ENCODE measurements around the gene CA11. TPM values are rescaled to one million over a fixed set of nuclear protein-coding genes. Genes with fewer than 3 reads are reported as not detected.
"Not testable (repeated sequence)": the region's sequence is repeated elsewhere in the genome, so short reads cannot be mapped to it uniquely, and the experiment has no call there.

CA11 gene
- total RNA-seq, result 12.6 TPM

DNA sequence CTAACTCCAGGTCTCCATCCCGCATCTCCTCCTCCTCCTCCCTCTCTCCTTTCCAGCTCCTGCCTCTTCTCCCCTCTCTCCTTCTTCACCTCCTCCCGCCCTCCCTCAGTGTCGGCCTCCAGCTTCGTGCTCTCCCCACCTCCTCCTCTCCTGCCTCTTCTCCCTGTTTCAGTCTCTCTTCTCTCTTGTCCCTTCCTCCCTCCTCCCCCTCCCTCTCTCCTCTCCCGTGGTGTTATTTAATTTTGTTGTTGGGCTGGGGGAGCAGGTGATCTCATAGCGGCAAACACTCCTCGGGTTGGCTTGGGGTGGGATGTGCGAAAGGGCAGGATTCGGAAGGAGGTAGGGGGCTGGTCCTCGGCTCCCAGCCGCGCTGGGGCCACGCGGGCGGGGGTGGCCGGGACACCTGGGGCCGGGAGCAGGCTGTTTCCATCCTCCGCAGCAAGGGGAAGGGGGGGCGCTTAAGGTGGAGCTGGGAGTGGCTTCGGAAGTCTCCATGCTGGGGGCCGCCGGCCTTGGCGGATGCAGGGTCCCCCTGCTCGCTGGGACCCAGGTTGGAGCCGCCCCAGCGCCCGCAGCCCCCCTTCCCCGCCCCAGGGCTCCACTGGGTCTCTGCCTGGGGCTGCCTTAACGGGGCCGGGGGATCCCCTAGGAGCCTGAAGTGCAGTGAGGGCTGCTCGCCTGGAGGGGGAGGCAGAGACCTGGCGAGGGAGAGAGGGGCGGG lies at the start of gene CA11:
Gene CA11 (minus strand): TSS at position 187 of the 721 bp plus-strand sequence. CDS start 555 bp downstream, outside the sequence.
- FAIRE-seq, result no peak
- peak; percentile 83 to 91 for DNase-seq (ENCODE audit: low spot score in 2 of 2)

DNA sequence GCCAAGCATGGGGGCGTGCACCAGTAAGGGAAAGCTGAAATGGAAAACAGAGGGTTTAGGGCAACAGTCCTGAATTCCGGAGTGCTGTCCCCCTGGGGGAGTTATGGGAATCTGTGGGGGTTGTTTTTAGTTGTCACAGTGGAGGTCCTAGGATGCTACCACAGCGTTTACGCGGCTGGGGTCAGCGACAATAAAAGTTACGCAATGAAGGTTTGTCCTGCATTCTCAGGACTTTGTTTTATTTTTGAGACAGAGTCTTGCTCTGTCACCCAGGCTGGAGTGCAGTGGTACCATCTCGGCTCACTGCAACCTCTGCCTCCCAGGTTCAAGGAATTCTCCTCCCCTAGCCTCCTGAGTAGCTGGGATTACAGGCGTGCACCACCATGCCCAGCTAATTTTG lies 47.6 kb upstream of the CA11 start:
- FAIRE-seq; DNase-seq (ENCODE audit: low spot score in 2 of 2): not testable (repeated sequence)

- FAIRE-seq, result no peak
Measured at GRCh38 chr19:48689449-48689848, 43.5 kb upstream of the CA11 start.

GRCh38 chr19:48687776-48688175 lies 41.8 kb upstream of the CA11 start:
- no peak for DNase-seq (ENCODE audit: low spot score in 2 of 2)
- FAIRE-seq, result no peak

More at GRCh38 chr19:48689449-48689848, 43.5 kb upstream of the CA11 start:
- no peak for DNase-seq (ENCODE audit: low spot score in 2 of 2)

DNA sequence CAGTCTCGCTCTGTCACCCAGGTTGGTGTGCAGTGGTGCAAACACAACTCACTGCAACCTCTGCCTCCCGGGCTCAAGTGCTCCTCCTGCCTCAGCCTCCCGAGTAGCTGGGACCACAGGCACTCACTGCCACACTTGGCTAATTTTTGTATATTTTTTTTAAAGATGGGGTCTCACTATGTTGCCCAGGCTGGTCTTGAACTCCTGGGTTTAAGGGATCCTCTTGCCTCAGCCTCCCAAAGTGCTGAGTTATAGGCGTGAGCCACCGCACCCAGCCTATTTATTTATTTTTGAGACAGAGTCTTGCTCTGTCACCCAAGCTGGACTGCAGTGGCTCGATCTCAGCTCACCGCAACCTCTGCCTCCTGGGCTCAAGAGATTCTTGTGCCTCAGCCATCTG lies 40.6 kb upstream of the CA11 start:
- not testable (repeated sequence) for FAIRE-seq

GRCh38 chr19:48686088-48686487 lies 40.1 kb upstream of the CA11 start:
- no peak for DNase-seq (ENCODE audit: low spot score in 2 of 2)
- FAIRE-seq, result no peak

More for the DNA sequence above, 40.6 kb upstream of the CA11 start:
- DNase-seq (ENCODE audit: low spot score in 2 of 2), result not testable (repeated sequence)

GRCh38 chr19:48685583-48685982 lies 39.6 kb upstream of the CA11 start:
- FAIRE-seq, result no peak
- DNase-seq (ENCODE audit: low spot score in 2 of 2), result no peak

- peak in 1 of 2 donors; percentile 69 for DNase-seq (ENCODE audit: low spot score in 2 of 2)
- FAIRE-seq, result no peak
Measured at GRCh38 chr19:48683349-48683748, 37.4 kb upstream of the CA11 start.

GRCh38 chr19:48681127-48681470 lies 35.1 kb upstream of the CA11 start:
- FAIRE-seq (no peak), DNase-seq (ENCODE audit: low spot score in 2 of 2) (no peak)

- FAIRE-seq, result no peak
- no peak for DNase-seq (ENCODE audit: low spot score in 2 of 2)
Measured at GRCh38 chr19:48680436-48681126, 34.6 kb upstream of the CA11 start.

DNA sequence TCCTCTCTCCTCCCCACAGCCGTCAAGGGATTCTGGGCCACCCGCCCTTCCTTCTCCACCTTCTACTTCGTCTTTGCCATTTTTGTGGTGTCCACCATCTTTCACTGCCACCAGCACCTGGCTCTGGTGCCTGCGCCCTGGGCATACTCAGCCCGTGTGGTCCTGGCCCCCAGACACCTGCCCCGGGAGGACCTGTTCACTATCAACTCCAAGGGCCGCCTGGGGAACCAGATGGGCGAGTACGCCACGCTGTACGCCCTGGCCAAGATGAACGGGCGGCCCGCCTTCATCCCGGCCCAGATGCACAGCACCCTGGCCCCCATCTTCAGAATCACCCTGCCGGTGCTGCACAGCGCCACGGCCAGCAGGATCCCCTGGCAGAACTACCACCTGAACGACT lies 34.0 kb upstream of the CA11 start:
- not testable (repeated sequence) for DNase-seq (ENCODE audit: low spot score in 2 of 2); FAIRE-seq

DNA sequence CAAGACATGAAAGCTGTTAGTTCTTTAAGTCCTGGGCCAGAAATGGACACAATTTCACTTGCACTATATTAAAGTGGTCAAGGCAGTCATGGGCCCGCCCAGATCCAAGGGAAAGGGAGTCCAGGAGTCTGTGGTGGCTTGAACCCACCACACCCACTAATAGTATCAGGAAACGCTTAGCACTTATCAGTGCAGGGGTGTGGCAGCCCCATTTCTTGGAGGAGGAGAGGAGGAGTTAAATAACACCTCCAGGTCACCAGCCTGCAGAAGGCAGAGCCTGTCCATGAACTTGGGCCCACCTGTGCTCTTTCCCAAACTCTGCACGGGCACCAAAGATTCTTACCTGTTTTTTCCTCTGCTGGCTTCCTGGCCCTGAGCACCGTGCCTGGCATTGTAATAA lies 32.2 kb upstream of the CA11 start:
- FAIRE-seq (no peak), DNase-seq (ENCODE audit: low spot score in 2 of 2) (no peak)

GRCh38 chr19:48676887-48677286 lies 30.9 kb upstream of the CA11 start:
- DNase-seq (ENCODE audit: low spot score in 2 of 2) (no peak), FAIRE-seq (no peak)

- DNase-seq (ENCODE audit: low spot score in 2 of 2), result no peak
- FAIRE-seq, result no peak
Measured at GRCh38 chr19:48676487-48676886, 30.5 kb upstream of the CA11 start.

DNA sequence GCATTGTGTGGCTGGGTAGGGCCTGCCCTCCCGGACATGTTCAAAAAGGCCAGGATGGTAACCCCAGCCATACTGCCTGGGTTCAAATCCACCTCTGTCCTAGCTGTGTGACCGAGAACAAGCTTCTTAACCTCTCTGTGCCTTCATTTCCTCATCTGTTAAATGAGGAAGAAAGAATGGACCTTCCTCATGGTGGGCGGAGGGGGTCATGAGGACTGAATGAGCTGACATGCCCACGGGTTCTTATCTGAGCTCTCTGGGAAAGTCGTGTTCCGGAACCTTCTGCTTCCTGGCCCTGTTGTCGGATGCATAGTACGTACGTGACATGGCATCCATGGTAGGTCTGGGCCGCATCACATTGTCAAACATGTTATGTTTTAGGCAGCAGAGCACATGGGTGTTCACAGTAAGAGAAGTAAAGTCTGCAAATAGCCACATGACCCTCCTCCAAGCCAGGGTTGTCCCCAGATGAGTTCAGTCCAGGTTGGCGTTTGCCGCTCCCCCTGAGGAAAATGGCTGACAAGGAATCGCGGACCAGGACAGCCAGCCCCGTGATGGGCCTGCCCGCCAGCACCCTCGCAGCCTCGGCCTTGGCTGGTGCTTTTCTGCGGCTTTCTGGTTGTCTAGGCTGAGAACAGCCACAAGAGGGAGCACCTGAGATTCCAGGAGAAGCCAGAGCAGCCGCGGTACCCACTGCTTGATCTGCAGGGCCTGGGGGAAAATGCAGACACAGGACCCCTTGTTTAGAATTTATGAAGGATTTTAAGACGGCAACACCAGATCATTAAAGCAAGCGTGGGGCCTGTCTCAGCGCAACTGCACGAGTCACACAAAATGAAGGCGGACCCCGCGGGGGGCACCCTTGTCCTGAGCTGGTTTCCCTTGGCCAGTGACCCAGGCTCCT lies 29.2 kb upstream of the CA11 start:
- DNase-seq (ENCODE audit: low spot score in 2 of 2) (peak; percentile 91 to 98), FAIRE-seq (no peak)

DNA sequence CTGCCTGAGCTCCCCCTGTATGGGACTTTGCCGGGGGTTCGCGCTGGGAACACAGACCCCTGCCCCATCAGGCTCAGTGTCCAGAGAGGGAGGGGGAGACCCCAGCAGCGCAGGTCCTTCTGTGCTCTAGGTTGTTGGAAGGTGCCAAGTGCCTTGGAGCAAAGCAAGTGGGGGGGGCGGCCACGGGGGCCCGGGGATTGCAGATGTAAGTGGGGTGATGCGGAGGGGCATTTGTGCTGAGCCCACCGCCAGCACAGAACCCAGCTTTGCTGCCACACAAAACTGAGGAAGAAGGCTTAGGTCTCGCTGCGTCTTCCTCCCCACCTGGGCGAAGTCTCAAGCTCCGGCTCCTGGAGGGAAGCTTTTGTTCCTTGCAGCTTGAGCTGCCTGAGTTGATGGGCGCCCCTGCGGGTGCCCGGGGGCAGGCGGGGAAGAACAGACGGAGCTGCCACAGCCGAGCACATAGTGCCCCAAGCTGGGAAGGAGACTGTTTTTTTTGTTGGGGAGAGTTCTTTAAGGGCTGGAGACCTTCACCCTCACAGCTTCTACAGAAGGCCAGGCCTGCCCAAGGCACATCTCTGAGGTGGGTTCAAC lies 28.3 kb upstream of the CA11 start:
- peak in 1 of 2 donors; percentile 34 for DNase-seq (ENCODE audit: low spot score in 2 of 2)
- FAIRE-seq, result no peak

DNA sequence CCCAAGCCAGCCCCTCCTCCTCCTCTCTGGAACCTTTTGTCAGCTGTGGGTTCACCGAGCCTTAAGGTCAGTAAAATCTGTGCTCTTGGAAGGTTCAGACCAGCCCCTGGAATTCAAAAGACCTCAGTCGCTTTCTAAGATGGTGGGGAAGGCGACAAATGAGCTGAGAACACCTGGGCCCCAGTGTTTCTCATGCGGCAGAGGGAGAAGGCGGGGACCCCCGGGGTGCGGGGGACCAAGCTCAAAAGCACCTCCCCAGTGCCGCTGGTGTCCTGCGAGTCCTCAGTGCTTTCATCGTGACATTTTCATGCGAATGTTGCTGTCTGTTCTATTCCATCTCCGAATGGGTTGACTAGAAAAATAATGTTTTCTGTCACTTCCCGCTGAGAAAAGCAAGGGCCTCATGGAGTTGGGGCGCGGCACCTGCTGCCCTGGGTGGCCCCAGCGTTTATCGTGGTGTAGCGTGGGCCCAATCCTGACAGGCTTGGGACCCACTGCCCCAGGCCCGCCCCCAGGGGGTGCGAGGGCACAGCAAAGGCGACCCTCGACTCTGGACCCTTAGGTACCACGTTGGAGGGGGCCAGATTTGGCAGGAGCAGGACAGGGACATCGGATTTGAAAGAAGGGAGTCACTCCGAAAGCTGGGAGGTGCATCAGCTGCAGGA lies 27.6 kb upstream of the CA11 start:
- peak in 1 of 2 donors; percentile 24 for DNase-seq (ENCODE audit: low spot score in 2 of 2)

DNA sequence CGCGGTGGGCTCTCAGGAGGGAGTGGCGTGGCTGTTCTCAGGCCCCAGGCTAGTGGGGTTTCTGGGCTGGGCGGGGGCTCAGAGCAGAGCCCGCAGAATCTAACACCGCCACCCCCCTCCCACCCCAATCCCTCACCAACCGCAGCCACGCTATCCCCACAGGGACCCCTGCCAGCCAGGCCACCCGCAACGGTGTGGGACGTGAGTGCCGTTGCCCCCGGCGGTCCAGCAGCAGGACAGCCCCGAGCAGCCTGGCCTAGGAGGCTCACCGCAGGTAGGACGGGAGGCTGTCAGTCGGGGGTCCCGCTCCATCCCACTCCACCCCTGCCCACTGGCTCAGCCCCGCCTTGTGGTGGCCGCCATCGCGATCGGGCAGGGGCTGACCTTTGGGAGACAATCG lies 27.0 kb upstream of the CA11 start, which contains the start of gene NTN5:
Gene NTN5 (minus strand): TSS at position 24 of the 400 bp plus-strand sequence. CDS start 2,031 bp downstream, outside the sequence.
- no peak for FAIRE-seq
- no peak for DNase-seq (ENCODE audit: low spot score in 2 of 2)

More for the DNA sequence above, 27.6 kb upstream of the CA11 start:
- FAIRE-seq, result no peak

GRCh38 chr19:48671446-48671995 lies 25.5 kb upstream of the CA11 start:
- FAIRE-seq (no peak), DNase-seq (ENCODE audit: low spot score in 2 of 2) (peak in 1 of 2 donors; percentile 22)

Data from frontal cortex (tissue), 4 donors.